Measurements from ENCODE around the gene CLEC19A. TPM values are rescaled to one million over a fixed set of nuclear protein-coding genes. Genes with fewer than 3 reads are reported as not detected.

Gene CLEC19A
- total RNA-seq, 1 experiment from 2014 or later = not detected

GRCh38 chr16:19295393-19295792 lies 9.9 kb downstream of the CLEC19A start:
- H3K9me3 Mint-ChIP-seq (ENCODE audit: unreplicated experiment) = no peaks in the 10 kb centered on the region
- Histone ChIP-seq H3K4me3 (ENCODE audit: low read depth, low read length) (no peak overlapping the region), H3K4me1 (no peaks in the 10 kb centered on the region), H3K36me3 (ENCODE audit: control insufficient read depth, insufficient read depth, low read length) (no peaks in the 10 kb centered on the region), H3K9me3 (no peaks in the 10 kb centered on the region), H3K27me3 (replicated peaks; ENCODE audit: control insufficient read depth, insufficient read depth, low read length) (no peaks in the 10 kb centered on the region)
- BruUV-seq (replicated peaks) = no TSS peak
- H3K4me3 Mint-ChIP-seq (ENCODE audit: unreplicated experiment) = no peak overlapping the region
- ChIA-PET CTCF (interaction anchor here (0.8 kb wide), 1 partner anchor 494 kb away, joined by 5 read pairs; no protein-coding TSS in a partner anchor), POLR2A (no interaction called here)
- no peaks in the 10 kb centered on the region for H3K4me1 Mint-ChIP-seq (ENCODE audit: low read depth, unreplicated experiment)
- no peak overlapping the region for H3K27ac Mint-ChIP-seq (ENCODE audit: unreplicated experiment)
- no peaks in the 10 kb centered on the region for H3K36me3 Mint-ChIP-seq (ENCODE audit: insufficient read depth, unreplicated experiment)
- TF ChIP-seq CTCF (IDR thresholded peaks at IDR 0.05; ENCODE audit: insufficient read depth in 1 of 2, low read depth in 1 of 2, low read length in 1 of 2, severe bottlenecking in 1 of 2, unreplicated experiment in 1 of 2) = no peak
- intact Hi-C loops (cut with micrococcal nuclease; ENCODE audit: unreplicated experiment) = no loop called here
- DNase-seq = no peak
- H3K27me3 Mint-ChIP-seq (ENCODE audit: insufficient read depth, unreplicated experiment) = peaks cover 8% of the 10 kb centered on the region

GRCh38 chr16:19297454-19297853 lies 11.9 kb downstream of the CLEC19A start:
- POLR2A ChIA-PET = no interaction called here

GRCh38 chr16:19299565-19299964 lies 14.0 kb downstream of the CLEC19A start:
- Mint-ChIP-seq H3K4me1 (ENCODE audit: low read depth, unreplicated experiment) (no peaks in the 10 kb centered on the region), H3K36me3 (ENCODE audit: insufficient read depth, unreplicated experiment) (no peaks in the 10 kb centered on the region), H3K27me3 (ENCODE audit: insufficient read depth, unreplicated experiment) (peaks cover 6% of the 10 kb centered on the region), H3K27ac (ENCODE audit: unreplicated experiment) (no peak overlapping the region), H3K9me3 (ENCODE audit: unreplicated experiment) (no peaks in the 10 kb centered on the region), H3K4me3 (ENCODE audit: unreplicated experiment) (no peak overlapping the region)
- no peaks in the 10 kb centered on the region for H3K27me3 ChIP-seq (replicated peaks; ENCODE audit: control insufficient read depth, insufficient read depth, low read length)
- no peaks in the 10 kb centered on the region for H3K9me3 ChIP-seq
- intact Hi-C loops (cut with micrococcal nuclease; ENCODE audit: unreplicated experiment) = no loop called here
- DNase-seq = no peak
- TF ChIP-seq CTCF (IDR thresholded peaks at IDR 0.05; ENCODE audit: insufficient read depth in 1 of 2, low read depth in 1 of 2, low read length in 1 of 2, severe bottlenecking in 1 of 2, unreplicated experiment in 1 of 2) = no peak
- H3K4me1 ChIP-seq = no peaks in the 10 kb centered on the region
- H3K4me3 ChIP-seq (ENCODE audit: low read depth, low read length) = no peak overlapping the region
- H3K36me3 ChIP-seq (ENCODE audit: control insufficient read depth, insufficient read depth, low read length) = no peaks in the 10 kb centered on the region
- CTCF ChIA-PET = no interaction called here
- POLR2A ChIA-PET = no interaction called here
- no TSS peak for BruUV-seq (replicated peaks)

More at GRCh38 chr16:19297454-19297853, 11.9 kb downstream of the CLEC19A start:
- Histone ChIP-seq H3K9me3 (no peaks in the 10 kb centered on the region), H3K27me3 (replicated peaks; ENCODE audit: control insufficient read depth, insufficient read depth, low read length) (no peaks in the 10 kb centered on the region), H3K4me3 (ENCODE audit: low read depth, low read length) (no peak overlapping the region), H3K36me3 (ENCODE audit: control insufficient read depth, insufficient read depth, low read length) (no peaks in the 10 kb centered on the region), H3K4me1 (no peaks in the 10 kb centered on the region)
- Mint-ChIP-seq H3K9me3 (ENCODE audit: unreplicated experiment) (no peaks in the 10 kb centered on the region), H3K27ac (ENCODE audit: unreplicated experiment) (no peak overlapping the region), H3K4me1 (ENCODE audit: low read depth, unreplicated experiment) (no peaks in the 10 kb centered on the region), H3K27me3 (ENCODE audit: insufficient read depth, unreplicated experiment) (peaks cover 7% of the 10 kb centered on the region), H3K4me3 (ENCODE audit: unreplicated experiment) (no peak overlapping the region), H3K36me3 (ENCODE audit: insufficient read depth, unreplicated experiment) (no peaks in the 10 kb centered on the region)
- BruUV-seq (replicated peaks) = no TSS peak
- no peak for DNase-seq
- TF ChIP-seq CTCF (IDR thresholded peaks at IDR 0.05; ENCODE audit: insufficient read depth in 1 of 2, low read depth in 1 of 2, low read length in 1 of 2, severe bottlenecking in 1 of 2, unreplicated experiment in 1 of 2) = no peak
- CTCF ChIA-PET = no interaction called here
- intact Hi-C loops (cut with micrococcal nuclease; ENCODE audit: unreplicated experiment) = no loop called here
